GM21447 (cell line): ENCODE measurements around the gene COG5.

ENCODE experiments used
- ATAC-seq: cut with Tn5 transposase; IDR thresholded peaks from one replicate; pipeline ENCODE4 v1.9.1; 2021; ENCODE audit not compliant: unreplicated experiment

Gene COG5

DNA sequence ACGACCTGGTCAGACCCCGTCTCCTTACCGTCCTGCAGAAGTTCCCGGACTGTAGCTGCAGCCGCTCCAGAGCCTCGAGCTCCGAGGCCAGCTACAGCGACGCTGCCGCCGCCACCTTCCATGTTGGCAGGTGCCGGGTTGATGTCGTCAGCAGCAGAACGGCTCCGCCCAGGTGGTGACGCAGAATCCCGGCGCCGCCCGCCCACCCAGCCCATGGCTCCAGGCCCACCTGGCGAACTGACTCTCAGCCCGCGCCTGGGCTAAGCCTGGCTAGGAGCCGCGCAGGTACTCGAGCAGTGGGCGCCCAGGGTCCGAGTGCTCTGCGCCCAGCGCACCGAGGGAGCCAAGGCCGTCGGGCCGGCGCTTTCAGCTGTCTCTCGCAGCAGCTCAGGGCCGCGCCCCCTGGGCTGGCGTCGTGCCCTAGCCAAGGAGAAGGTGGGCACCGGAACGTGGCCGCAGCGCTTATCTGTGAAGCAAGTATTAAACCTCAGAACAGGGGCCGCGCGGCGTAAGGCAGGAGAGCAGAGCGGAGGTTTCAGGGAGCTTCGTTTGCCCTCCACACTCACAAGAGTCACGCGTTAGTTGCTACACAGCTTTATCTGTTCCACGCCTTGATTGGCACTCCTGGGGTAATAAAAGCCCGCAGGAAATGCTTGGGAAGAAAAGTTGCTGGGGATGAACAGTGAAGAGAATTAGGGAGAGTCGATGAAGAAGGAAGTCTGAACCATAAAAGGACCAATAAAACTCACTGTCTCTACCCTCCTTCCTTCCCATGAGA lies at the start of gene COG5, which contains the start of gene DUS4L:
Gene COG5, minus strand, starts transcription at position 146 of the 778 bp plus-strand sequence. Its CDS starts 24 bp downstream, at position 122.
Gene DUS4L, plus strand, starts transcription at position 197 of the 778 bp plus-strand sequence. CDS start 3,100 bp downstream, outside the sequence.
- peak; percentile 96 for ATAC-seq

DNA sequence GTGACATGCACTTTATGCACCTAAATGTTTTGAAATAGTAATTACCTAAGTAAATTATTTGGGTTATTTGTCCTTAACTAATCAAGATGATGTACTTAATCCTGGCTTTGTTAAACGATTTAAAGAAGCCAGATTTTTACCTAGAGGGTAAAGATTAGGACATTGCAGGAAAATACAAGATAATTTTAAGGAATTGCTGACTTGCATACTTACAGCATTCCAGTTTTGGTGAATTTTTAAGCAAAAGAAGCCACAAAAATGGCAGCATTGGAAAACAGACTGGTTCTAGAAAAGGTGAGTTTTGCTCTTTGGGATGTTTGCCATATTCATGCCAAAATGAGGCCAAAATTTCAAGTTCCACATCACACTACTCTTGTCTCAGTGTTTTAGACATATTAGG lies 49.7 kb upstream of the COG5 start:
- ATAC-seq = no peak

DNA sequence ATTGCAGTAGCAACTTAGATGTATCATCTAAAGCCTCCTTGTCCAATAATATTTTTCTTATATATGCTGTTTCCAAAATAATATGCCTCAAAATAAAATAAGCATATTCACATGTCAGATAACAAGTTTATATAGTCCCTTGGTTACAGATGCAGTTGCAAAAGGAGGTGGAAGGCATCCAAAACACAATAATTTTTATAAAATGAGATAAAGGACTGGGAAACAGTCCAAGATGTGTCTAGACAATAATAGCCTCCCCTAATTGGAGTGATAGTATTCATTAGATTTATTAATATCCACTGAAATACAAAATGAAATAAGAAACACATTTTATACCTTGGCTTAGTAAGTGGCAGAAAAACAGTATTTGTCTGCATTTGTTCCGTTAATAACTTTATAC lies 46.6 kb upstream of the COG5 start:
- no peak for ATAC-seq

DNA sequence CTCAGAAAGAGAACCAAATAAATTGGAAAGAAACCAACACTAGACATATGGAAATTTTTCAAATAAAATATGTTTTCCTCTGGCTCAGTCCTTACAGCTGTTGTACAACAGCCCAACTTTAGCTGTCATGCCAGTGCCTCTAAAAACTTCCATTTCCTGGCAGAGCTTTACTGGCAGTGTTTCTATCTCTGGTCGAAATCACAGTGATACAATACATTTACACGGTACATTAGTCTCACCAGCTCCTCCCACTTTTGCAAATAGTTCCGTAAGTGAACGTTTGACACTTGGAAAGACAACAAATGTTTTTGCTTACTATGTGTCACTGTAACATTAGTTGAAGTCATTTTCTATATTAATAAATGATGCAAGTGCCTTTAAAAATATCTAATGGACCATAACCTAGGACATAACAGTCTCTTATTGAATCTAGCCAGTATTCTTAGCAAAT lies 46.1 kb upstream of the COG5 start:
- ATAC-seq = no peak

DNA sequence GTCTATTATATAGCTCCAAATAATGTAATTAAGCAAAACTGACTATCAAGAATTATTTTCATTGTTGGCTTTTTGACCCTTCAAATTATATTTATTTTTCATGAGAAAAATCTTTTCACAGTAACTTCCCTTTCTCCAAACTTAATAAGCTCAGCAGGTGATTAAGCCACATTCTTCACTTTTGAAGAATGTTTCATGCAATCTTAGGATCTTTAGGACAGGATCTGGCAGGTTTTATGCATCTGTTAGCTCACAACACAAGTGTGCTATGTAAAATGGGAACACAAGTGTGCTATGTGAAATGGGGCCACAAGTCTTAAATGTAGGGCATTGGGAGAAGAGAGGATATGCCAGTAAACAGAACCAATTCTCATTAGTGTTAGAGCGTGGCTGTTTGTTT lies 42.6 kb upstream of the COG5 start:
- ATAC-seq = no peak

DNA sequence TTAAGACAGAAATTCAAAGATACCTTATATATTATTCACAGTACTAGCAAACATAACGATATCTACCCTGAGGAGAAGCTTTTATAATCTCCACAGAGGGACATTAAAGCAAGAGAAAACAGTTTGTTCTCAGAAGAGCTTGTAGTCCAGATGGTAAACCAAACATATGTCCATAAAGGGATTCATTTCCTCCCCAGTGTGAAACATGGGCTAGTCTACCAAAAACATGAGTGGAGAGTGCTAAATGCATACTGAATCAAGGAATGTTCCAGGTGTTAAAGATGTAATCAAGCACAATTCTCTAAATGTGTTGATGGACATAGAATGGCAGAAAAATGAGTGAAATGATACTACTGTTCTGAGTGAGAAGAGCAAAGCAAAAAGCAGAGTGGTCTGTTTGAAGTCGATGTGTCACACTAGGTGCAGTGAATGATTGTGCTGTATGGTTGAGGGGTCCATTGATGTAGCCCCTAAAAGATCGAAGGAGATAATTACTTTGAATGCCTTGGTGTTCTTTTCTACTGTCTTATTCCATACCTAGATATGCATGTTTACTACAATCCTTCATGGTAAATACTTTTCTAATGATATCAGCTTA lies 41.6 kb upstream of the COG5 start:
- ATAC-seq = no peak

DNA sequence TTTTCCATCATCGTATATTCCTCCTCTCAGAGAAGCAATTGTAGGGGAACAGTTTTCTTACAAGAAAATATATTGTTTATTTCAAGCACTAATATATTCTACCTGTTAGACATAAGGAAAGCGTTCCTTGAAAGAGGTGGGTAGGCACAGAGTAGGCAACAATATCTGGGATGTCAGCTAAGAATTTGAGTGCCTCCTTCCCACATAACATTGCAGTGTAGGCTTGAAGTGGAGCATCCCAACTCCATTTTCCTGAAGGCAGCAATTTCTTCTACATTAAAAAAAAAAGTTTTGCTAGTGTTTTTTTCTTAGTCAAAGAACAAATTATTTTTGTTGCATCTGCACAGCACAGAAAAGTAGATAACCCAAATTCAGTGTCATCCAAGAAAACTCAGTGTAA lies 37.1 kb upstream of the COG5 start:
- ATAC-seq = no peak

DNA sequence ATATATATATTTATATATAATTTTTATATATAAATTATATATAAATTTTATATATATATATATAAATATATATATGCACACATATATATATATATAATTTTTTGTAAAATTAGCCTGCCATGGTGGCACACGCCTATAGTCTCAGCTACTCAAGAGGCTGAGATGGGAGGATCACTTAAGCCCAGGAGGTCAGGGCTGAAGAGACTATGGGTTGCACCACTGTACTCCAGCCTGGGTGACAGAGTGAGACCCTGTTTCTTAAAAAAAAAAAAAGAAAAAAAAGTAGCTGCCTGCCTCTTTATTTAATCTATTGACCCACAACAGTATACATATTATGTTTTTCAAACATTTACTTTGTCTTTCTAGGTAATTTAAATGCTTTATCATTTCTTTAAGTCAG lies 35.5 kb upstream of the COG5 start:
- no peak for ATAC-seq

DNA sequence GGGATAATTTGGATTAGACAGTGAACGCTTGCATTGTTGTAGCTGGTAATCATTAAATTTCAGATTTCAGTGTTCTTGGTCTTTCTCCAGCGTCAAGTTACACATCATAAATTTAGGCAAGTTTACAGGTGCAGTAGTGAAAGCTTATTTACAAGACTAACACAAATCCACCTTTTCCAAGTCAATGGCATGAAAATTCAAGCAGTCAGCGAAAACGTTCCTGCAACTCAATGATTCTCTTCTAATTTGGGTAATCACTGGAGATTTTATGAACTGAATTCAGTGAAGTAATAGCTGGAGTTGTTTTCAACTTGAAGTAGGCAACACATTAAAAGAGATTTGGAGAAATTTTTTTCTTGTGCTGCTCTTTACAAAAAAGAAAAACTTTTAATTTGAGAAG lies 34.2 kb upstream of the COG5 start:
- ATAC-seq = no peak

DNA sequence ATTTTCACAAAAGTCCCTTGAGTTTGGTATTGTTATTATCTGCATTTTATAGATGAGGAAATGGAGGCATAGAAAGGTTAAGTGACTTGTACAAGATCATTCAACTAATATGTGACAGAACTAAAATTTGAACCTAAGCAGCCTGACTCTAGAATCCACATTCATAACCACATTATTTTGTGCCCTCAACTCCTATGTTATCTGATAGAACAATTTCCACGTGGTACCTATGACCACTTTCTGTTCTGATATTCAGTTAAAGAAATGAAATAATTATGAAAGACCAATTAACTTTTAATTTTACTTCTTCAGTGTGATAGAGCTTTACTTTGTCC lies 33.8 kb upstream of the COG5 start:
- ATAC-seq = no peak

DNA sequence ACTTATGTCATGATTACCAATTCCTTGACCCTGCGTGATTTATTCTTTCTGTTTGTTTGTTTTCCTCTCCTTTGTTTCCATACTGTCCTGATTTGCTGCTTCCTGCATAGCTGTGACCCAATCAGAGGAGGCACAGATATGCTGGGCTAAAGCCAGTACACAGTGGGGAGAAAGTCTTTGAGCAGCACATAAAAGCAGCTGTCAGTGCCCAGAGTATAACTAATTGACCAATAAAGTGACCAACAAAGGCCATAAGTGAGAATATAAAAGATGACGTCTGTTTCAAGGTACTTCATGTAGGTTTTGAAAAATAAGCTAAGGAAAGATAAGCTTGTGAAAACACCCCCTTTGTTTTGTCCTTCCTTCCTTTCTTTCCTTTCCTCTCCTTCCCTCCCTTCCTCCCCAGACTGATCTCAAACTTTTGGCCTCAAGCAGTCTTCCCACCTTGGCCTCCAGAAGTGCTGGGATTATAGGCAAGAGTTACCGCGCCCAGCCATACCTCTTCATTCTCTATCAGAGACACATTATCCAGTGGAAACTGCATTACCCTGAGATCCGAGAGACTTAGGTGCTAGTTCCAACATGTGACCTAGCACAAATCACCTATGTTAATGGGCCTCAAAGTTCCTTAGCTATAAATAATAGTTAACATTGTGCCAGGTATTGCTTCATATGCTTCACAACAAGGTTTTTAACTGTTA lies 33.3 kb upstream of the COG5 start:
- ATAC-seq = no peak

DNA sequence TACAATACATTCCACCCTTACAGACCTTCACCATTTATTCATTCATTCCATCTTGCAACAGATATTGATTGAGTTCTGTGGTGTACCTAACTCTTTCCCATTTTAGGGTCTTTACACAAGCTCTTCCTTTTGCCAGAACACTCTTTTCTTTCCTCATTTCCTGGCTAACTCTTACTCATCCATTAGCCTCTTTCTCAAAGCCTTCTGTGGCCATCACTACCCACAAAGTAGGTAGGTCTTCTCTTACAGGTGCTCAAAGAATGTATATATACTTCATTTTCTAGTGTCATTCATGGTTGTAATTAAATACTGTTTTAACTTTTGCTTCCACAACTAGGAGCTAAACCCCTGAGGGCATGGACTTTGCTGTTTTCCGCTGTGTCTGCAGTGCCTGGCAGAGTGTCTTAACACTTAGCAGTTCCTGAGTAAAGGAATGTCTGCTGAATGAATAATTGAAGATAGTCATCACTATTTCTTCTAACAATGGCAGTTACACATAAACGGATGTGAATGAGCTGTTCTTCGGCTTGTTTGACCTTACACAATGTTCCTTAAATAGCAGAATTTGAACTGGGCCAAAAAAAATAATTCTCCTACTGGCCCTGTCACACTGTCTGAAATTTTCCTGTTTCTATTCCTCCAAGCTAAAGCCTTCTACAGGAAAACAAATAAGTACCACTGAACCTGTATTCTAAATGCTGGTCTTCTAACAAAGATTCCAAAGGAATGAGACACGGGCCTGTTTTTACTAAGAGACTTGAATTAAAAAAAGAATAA lies 31.4 kb upstream of the COG5 start:
- no peak for ATAC-seq

DNA sequence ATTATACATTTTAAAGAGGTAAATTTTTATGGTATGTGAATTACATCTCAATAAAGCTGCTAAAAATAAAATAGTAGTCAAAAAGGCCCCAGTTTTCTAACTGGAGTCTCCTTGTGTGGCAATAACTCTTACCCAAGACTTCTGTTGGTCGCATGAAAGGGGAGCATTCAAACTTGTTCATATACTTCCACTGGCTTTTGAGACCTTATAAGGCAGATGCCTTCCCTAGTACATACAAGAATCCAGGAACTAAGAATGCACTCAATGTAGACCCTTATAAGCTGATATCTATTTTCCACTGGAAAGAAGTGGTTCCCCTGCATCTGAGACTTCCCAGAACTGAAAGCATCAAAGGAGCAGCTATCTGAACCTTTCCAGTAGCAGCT lies 29.3 kb upstream of the COG5 start:
- no peak for ATAC-seq

DNA sequence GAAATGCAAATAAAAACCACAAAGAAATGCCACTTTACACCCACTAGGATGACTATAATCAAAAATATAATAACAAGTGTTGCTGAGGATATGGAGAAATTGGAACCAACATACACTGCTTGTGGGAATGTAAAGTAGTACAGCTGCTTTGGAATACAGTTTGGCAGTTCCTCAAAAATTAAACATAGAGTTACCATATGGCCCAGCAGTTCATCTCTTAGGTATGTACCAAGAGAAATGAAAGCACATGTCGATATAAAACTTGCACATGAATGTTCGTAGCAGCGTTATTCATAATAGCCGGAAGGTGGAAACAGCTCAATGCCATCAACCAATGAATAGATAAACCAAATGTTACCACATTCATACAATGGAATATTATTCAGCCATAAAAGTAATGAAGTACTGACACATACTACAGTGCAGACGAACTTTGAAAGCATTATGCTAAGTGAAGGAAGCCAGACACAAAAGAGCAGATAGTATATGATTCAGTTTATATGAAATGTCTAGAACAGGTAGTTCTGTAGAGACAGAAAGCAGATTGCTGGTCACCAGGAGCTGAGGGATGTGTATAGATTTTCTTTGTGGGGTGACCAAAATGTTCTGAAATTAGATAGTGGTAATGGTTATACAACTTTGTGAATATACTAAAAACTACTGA lies 28.8 kb upstream of the COG5 start:
- ATAC-seq = no peak

DNA sequence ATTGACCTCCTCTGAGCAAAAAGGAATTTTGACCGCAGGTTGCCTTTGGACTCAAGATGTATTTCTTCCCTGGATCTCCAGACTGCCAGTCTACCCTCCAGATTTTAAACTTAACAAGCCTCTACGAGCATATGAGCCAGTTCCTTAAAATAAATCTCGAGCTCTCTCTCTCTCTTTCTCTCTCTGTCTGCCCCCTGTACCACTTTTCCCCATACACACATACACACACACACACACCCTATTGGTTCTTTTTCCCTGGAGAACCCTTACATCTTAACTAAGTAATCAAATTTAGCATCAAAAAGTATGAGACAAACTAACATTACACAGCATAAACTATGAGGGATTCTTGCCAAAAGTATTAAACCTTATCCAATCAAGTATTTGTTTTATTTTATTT lies 27.7 kb upstream of the COG5 start:
- ATAC-seq = no peak

DNA sequence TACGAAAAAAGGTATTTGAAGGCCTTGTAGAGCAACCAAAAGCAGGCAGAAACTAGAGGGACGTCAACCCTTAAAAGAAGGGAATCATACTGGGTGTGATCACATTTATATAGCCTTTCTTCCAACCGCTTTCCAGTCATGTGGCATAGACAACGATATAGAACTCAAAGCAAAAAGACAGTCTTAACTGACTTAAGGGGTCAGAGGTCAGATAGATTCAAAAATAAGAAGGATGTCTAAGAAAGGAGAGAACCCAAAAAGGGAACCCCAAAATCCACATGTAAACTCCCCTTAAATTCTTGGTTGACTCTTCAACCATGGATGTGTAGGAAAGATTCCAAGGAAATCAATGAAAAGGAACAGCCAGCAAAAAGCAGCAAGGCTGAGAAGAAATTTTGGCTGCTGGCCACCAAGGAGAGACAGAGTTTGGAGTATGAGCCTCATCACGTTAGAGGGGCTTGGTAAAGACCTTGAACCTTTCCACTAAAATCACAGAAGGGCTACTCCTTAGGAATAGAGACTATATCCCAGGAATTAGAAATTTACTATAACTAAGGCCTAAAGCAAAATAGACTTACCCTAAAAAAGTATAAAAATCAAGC lies 24.9 kb upstream of the COG5 start:
- no peak for ATAC-seq

DNA sequence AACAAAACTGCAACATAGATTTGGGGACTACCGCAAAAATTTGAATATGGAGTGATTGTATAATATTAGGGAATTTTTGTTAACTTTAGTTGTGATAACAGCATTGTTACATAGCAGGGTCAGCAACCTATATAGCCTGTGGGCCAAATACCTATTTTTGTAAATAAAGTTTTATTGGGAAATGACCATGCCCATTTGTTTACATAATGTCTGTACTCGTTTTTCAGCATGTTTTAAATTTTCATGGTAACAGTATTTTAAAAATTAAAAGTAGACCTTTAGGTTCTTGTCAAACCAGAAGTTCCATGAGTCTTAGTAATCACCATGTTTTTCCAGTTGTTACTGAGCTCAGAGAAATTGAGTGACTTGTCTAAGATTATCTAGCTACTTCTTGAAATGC lies 21.0 kb upstream of the COG5 start:
- no peak for ATAC-seq

DNA sequence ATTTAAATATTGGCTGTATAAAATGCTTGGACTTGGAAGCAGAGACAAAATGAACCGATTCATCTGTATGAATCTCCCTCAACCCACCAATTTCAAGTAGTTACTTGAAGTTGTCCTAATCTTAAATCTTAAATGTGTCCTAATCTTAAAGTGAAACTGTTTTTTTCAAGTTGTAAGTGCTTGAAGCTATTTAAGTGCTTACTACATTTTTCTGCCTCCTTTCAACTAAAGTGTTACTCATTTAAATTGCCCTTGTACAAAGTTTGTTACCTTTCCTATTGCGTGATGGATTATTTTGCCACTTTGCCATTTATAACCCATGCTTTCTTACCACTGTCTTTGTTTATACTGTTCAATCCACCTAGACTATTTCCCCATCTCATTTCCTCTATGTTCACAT lies 19.2 kb upstream of the COG5 start:
- no peak for ATAC-seq

DNA sequence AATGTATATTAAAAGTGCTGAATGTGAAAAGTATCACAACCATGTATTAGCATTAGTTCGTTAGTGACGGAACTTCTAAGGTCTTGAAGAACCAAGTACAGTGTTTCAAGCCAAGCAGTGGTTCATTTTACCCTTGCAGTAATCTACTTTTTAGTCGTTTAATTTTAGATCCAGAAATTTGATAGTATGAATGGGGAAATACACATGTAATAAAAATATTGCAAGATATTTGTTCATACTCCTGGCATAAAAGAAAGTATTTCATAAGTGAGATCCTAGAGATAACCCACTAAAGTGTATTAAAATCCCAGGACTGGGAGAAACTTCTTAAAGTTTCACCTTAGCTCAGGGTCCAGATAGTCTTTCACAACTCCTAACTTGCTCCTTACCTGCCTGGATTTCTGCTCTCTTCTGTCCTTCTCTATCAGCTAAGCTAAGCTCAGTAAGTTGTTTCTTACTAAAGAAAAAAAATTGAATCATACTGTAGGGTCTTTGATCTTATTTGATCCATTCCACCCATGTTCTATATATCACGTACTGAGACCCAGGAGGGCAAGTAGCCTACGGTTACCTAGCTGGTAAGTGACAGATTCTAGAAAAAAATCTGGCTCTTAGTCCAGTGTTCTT lies 17.8 kb upstream of the COG5 start:
- ATAC-seq = no peak
